Measurements from ENCODE around the gene HDAC4. TPM values are rescaled to one million over a fixed set of nuclear protein-coding genes. Genes with fewer than 3 reads are reported as not detected.
A peak's percentile ranks its signal among the peaks of the same experiment; 100 is the strongest.

HDAC4 gene
- total RNA-seq, 1 donor from 2014 or later = 33.9 TPM

GRCh38 chr2:239265681-239266433, 135.0 kb downstream of the HDAC4 start:
- ATAC-seq = peak; percentile 5

- peak; percentile 70 for ATAC-seq
These were observed 135.8 kb downstream of the HDAC4 start for GRCh38 chr2:239264838-239265651.

GRCh38 chr2:239264492-239264837, 136.4 kb downstream of the HDAC4 start:
- ATAC-seq = no peak

GRCh38 chr2:239263669-239264491, 136.9 kb downstream of the HDAC4 start:
- ATAC-seq = no peak

GRCh38 chr2:239263231-239263630, 137.6 kb downstream of the HDAC4 start:
- ATAC-seq = no peak

- ATAC-seq = no peak
These were observed 138.2 kb downstream of the HDAC4 start for GRCh38 chr2:239262484-239263230.

GRCh38 chr2:239261796-239262483, 138.9 kb downstream of the HDAC4 start:
- ATAC-seq = no peak

- ATAC-seq = no peak
These were observed 139.5 kb downstream of the HDAC4 start for GRCh38 chr2:239261356-239261755.

- no peak for ATAC-seq
These were observed 140.1 kb downstream of the HDAC4 start for GRCh38 chr2:239260546-239261327.

- ATAC-seq = no peak
These were observed 141.1 kb downstream of the HDAC4 start for GRCh38 chr2:239259603-239260298.

GRCh38 chr2:239259173-239259572, 141.6 kb downstream of the HDAC4 start:
- no peak for ATAC-seq

- no peak for ATAC-seq
These were observed 142.6 kb downstream of the HDAC4 start for GRCh38 chr2:239258248-239258647.

- peak; percentile 45 for ATAC-seq
These were observed 143.3 kb downstream of the HDAC4 start for GRCh38 chr2:239257511-239257937.

- ATAC-seq = no peak
These were observed 144.5 kb downstream of the HDAC4 start for GRCh38 chr2:239256350-239256743.

GRCh38 chr2:239255628-239256349, 145.0 kb downstream of the HDAC4 start:
- no peak for ATAC-seq

GRCh38 chr2:239255218-239255617, 145.6 kb downstream of the HDAC4 start:
- ATAC-seq = no peak

GRCh38 chr2:239253701-239254436, 147.0 kb downstream of the HDAC4 start:
- no peak for ATAC-seq

GRCh38 chr2:239253264-239253663, 147.6 kb downstream of the HDAC4 start:
- no peak for ATAC-seq

- ATAC-seq = no peak
These were observed 148.0 kb downstream of the HDAC4 start for GRCh38 chr2:239252801-239253200.
